Endothelial cell of umbilical vein (primary cell): ENCODE measurements around the gene FMNL2. TPM values are rescaled to one million over a fixed set of nuclear protein-coding genes. Genes with fewer than 3 reads are reported as not detected.

ENCODE experiments used
- BruUV-seq: library from RNA; stranded (reverse); fragments of 400-500 nt; replicated peaks from 2 replicates; lab custom pipeline; 2021; lab: Mats Ljungman, UMichigan
- CTCF ChIA-PET: fragments of 300-600, 350-600 bp; sonication (Branson Sonifier 250); formaldehyde crosslinking; loops from one replicate; lab custom pipeline; 2021; ENCODE audit warnings: antibody characterized with exemption, inconsistent platforms; lab: Charles Lee
- POLR2A ChIA-PET: fragments of 300-600, 350-600 bp; sonication (Branson Sonifier 250); formaldehyde crosslinking; loops from one replicate; lab custom pipeline; 2021; ENCODE audit warnings: antibody characterized with exemption, inconsistent platforms; lab: Charles Lee
- DNase-seq: peaks from one replicate; pipeline ENCODE4 v3.0.0-alpha.2; 2011; ENCODE audit warnings: low read depth, low spot score
- FAIRE-seq: peaks from 2 replicates; lab custom pipeline; 2011; peaks lifted over from hg19 to GRCh38; lab: Jason Lieb, UNC
- H2AFZ ChIP-seq: 2 replicates; pipeline ENCODE4 v1.6.0; 2012; ENCODE audit warnings: low read depth, low read length, control low read depth, inconsistent platforms
- H3K27ac ChIP-seq: 2 replicates; pipeline ENCODE4 v1.5.1; 2011; ENCODE audit warnings: low read depth, mild to moderate bottlenecking, control low read depth, low read length, moderate library complexity; ENCODE audit not compliant: insufficient read depth
- H3K27me3 ChIP-seq, 2 experiments: 2 replicates each; pipeline versions ENCODE4 v1.6.0 to v1.6.1; 2011; ENCODE audit warnings: low read length in 2 of 2, mixed read lengths in 1 of 2; ENCODE audit not compliant: control insufficient read depth in 2 of 2, insufficient read depth in 2 of 2
- H3K36me3 ChIP-seq, 2 experiments: 2 replicates in 1 of 2; 3 replicates in 1 of 2; pipeline ENCODE4 v1.5.1; 2011; ENCODE audit warnings: low read length in 2 of 2, mild to moderate bottlenecking in 1 of 2, moderate library complexity in 1 of 2; ENCODE audit not compliant: control insufficient read depth in 2 of 2, insufficient read depth in 2 of 2; ENCODE audit errors: extremely low read depth in 1 of 2
- H3K4me1 ChIP-seq: 3 replicates; pipeline ENCODE4 v1.5.1; 2011; ENCODE audit warnings: mild to moderate bottlenecking, low read length; ENCODE audit not compliant: control insufficient read depth, insufficient read depth; ENCODE audit errors: extremely low read depth
- H3K4me2 ChIP-seq: 2 replicates; pipeline ENCODE4 v1.6.1; 2011; ENCODE audit warnings: low read length, control low read depth, mixed read lengths; ENCODE audit not compliant: insufficient read depth
- H3K4me3 ChIP-seq, 3 experiments: fragments of 200-600 bp in 1 of 3; sonication (generic), shearing (Covaris generic) in 1 of 3; replicated peaks in 1 of 3; 2 replicates each; pipeline ENCODE4 v1.5.1; 2011 to 2016; ENCODE audit warnings: control low read depth in 3 of 3, low read length in 3 of 3, mild to moderate bottlenecking in 2 of 3, inconsistent platforms in 1 of 3, low read depth in 1 of 3, moderate library complexity in 1 of 3; ENCODE audit not compliant: insufficient read depth in 1 of 3
- H3K79me2 ChIP-seq: 2 replicates; pipeline ENCODE4 v1.6.0; 2012; ENCODE audit warnings: low read length, inconsistent platforms; ENCODE audit not compliant: control insufficient read depth, insufficient read depth
- H3K9ac ChIP-seq: replicated peaks from 2 replicates; pipeline ENCODE3; 2011; ENCODE audit warnings: low read length, control low read depth; ENCODE audit not compliant: insufficient read depth; ENCODE audit errors: extremely low read depth
- H3K9me1 ChIP-seq: replicated peaks from 3 replicates; pipeline ENCODE4 v1.6.0; 2011; ENCODE audit warnings: mild to moderate bottlenecking, low read length; ENCODE audit not compliant: control insufficient read depth, insufficient read depth; ENCODE audit errors: extremely low read depth
- H3K9me3 ChIP-seq: replicated peaks from 2 replicates; pipeline ENCODE4 v1.5.1; 2012; ENCODE audit warnings: low read length, inconsistent platforms; ENCODE audit not compliant: control insufficient read depth, insufficient read depth
- H4K20me1 ChIP-seq: replicated peaks from 2 replicates; pipeline ENCODE3; 2011; ENCODE audit warnings: mild to moderate bottlenecking, low read length; ENCODE audit not compliant: control insufficient read depth, insufficient read depth; ENCODE audit errors: extremely low read depth
- CTCF ChIP-seq, 2 donors: IDR thresholded peaks; 1 replicate in 1 of 2; 2 replicates in 1 of 2; pipeline ENCODE4 v1.5.1; 2011; ENCODE audit warnings: low read length in 2 of 2, mild to moderate bottlenecking in 2 of 2, moderate library complexity in 2 of 2, control low read depth in 1 of 2, inconsistent platforms in 1 of 2, low read depth in 1 of 2; ENCODE audit not compliant: insufficient read depth in 1 of 2; ENCODE audit errors: extremely low read depth in 1 of 2
- EZH2 ChIP-seq: IDR thresholded peaks from 2 replicates; pipeline ENCODE4 v1.6.1; 2012; ENCODE audit warnings: borderline replicate concordance, low read depth, mild to moderate bottlenecking, moderate library complexity, low read length, inconsistent platforms; ENCODE audit not compliant: severe bottlenecking
- FOS ChIP-seq: IDR thresholded peaks from 2 replicates; pipeline ENCODE4 v1.6.1; 2011; ENCODE audit warnings: mild to moderate bottlenecking, low read length, moderate library complexity, borderline replicate concordance; ENCODE audit not compliant: insufficient read depth
- GATA2 ChIP-seq: IDR thresholded peaks from 2 replicates; pipeline ENCODE4 v1.7.0; 2011; ENCODE audit warnings: low read depth, mild to moderate bottlenecking, moderate library complexity, mixed read lengths, low read length; ENCODE audit not compliant: insufficient read length, insufficient read depth
- JUN ChIP-seq: IDR thresholded peaks from 2 replicates; pipeline ENCODE4 v1.6.1; 2011; ENCODE audit warnings: borderline replicate concordance, low read depth; ENCODE audit not compliant: insufficient read length, insufficient read depth
- MAX ChIP-seq: IDR thresholded peaks from 2 replicates; pipeline ENCODE4 v1.6.1; 2011; ENCODE audit not compliant: insufficient read depth, insufficient read length
- MYC ChIP-seq: IDR thresholded peaks from one replicate; pipeline ENCODE4 v1.6.1; 2011; ENCODE audit warnings: mild to moderate bottlenecking, low read depth, low read length
- POLR2A ChIP-seq: IDR thresholded peaks from 2 replicates; pipeline ENCODE4 v1.6.1; 2012; ENCODE audit warnings: low read depth, mild to moderate bottlenecking, control low read depth, low read length
- POLR2AphosphoS5 ChIP-seq: IDR thresholded peaks from 2 replicates; pipeline ENCODE4 v1.6.1; 2012; ENCODE audit warnings: low read depth, mild to moderate bottlenecking, control low read depth, low read length, moderate library complexity; ENCODE audit not compliant: insufficient read depth
- dilution Hi-C: fragments of 300-500 bp; cut with MboI; formaldehyde crosslinking; loops from one replicate; pipeline ENCODE4 v1.15.0; 2019; ENCODE audit warnings: low sequenced_read_pairs; ENCODE audit not compliant: extremely low pct_ligation_motif_present
- intact Hi-C: fragments of 100-400 bp; cut with micrococcal nuclease; formaldehyde crosslinking; loops from one replicate; pipeline ENCODE4 v1.10.0; 2022
- polyA plus RNA-seq, 4 experiments: library from polyadenylated mRNA; depleted of rRNA in 3 of 4; stranded (reverse) in 3 of 4; unstranded in 1 of 4; fragments of >200 nt; gene quantifications; 2 replicates each; pipeline versions ENCODE4 v1.2.1 to v1.2.3, GENCODE V29; 2011 to 2012; ENCODE audit warnings: missing spikeins in 1 of 4
- total RNA-seq: library from RNA; stranded (reverse); gene quantifications from 2 replicates; pipeline ENCODE4 v1.2.3, GENCODE V29; 2021

FMNL2 gene
- total and polyA plus RNA-seq, 2 donors (not counting 3 experiments of a cell fraction or from before 2014, with no cell fraction given): 8.3 to 28.0 TPM

- no peak for FAIRE-seq
- no peak for DNase-seq
- no peaks in the 10 kb centered on the region for H3K27me3 ChIP-seq
- no peak overlapping the region for H3K9ac ChIP-seq
- H2AFZ ChIP-seq: no peak overlapping the region
- dilution Hi-C loops (no loop called here), intact Hi-C loops (no loop called here)
- no peaks in the 10 kb centered on the region for H3K9me1 ChIP-seq
- H3K36me3 ChIP-seq: no peaks in the 10 kb centered on the region
- no peaks in the 10 kb centered on the region for H3K4me1 ChIP-seq
- TF ChIP-seq POLR2AphosphoS5: no peak
- TF ChIP-seq GATA2: no peak
- no peak for TF ChIP-seq POLR2A
- H3K9me3 ChIP-seq: no peaks in the 10 kb centered on the region
- H3K4me3 ChIP-seq: no peak overlapping the region
- POLR2A ChIA-PET: no interaction called here
- H3K27ac ChIP-seq: no peak overlapping the region
- BruUV-seq: no TSS peak
- H3K4me2 ChIP-seq: no peak overlapping the region
- CTCF ChIA-PET: interaction anchor here (1.0 kb wide), 2 partner anchors 34 to 92 kb away, joined by 3 read pairs; no protein-coding TSS in a partner anchor
- H4K20me1 ChIP-seq: no peaks in the 10 kb centered on the region
- H3K79me2 ChIP-seq: peaks cover 9% of the 10 kb centered on the region
Observed at GRCh38 chr2:152434395-152435182, 99.6 kb downstream of the FMNL2 start.

GRCh38 chr2:152436148-152436547 is 101.2 kb downstream of the FMNL2 start:
- H3K9ac ChIP-seq: no peak overlapping the region
- FAIRE-seq (no peak), DNase-seq (no peak)
- H3K4me2 ChIP-seq: no peak overlapping the region
- BruUV-seq: no TSS peak
- H3K9me3 ChIP-seq: no peaks in the 10 kb centered on the region
- intact Hi-C loops: no loop called here
- peaks cover 10% of the 10 kb centered on the region for H3K79me2 ChIP-seq
- ChIA-PET POLR2A (no interaction called here), CTCF (no interaction called here)
- no peaks in the 10 kb centered on the region for H3K9me1 ChIP-seq
- no peaks in the 10 kb centered on the region for H3K4me1 ChIP-seq
- dilution Hi-C loops: no loop called here
- no peak overlapping the region for H3K4me3 ChIP-seq
- H2AFZ ChIP-seq: no peak overlapping the region
- no peaks in the 10 kb centered on the region for H3K27me3 ChIP-seq
- no peaks in the 10 kb centered on the region for H4K20me1 ChIP-seq
- TF ChIP-seq MAX: no peak
- TF ChIP-seq CTCF (IDR thresholded peaks at IDR 0.05; ENCODE audit: extremely low read depth in 1 of 2, insufficient read depth in 1 of 2, low read depth in 1 of 2, low read length in 2 of 2): no peak
- no peak for TF ChIP-seq EZH2
- no peak for TF ChIP-seq JUN
- TF ChIP-seq GATA2: no peak
- TF ChIP-seq FOS: no peak
- TF ChIP-seq MYC: no peak
- TF ChIP-seq POLR2AphosphoS5: no peak
- no peak for TF ChIP-seq POLR2A
- H3K27ac ChIP-seq: no peak overlapping the region
- H3K36me3 ChIP-seq: no peaks in the 10 kb centered on the region
